ENCODE data around the gene GPHN. TPM values are rescaled to one million over a fixed set of nuclear protein-coding genes. Genes with fewer than 3 reads are reported as not detected.

GPHN gene
- total RNA-seq, 4 donors from 2014 or later: 14.8 to 20.8 (median 17.0) TPM

GRCh38 chr14:67221248-67221981, 713.5 kb downstream of the GPHN start:
- intact Hi-C loops (cut with DNase I; ENCODE audit: low total_unique reads): no loop called here
- TF ChIP-seq CTCF (IDR thresholded peaks at IDR 0.05) (no peak), POLR2A (IDR thresholded peaks at IDR 0.05) (no peak)
- H3K4me3 ChIP-seq (ENCODE audit: low read depth, poor library complexity, severe bottlenecking): no peak overlapping the region
- 86% methylated on average over 6 of the region's 6 CpGs for WGBS, 2 donors
- DNase-seq (ENCODE audit: low spot score in 2 of 2): no peak

- no peak for DNase-seq (ENCODE audit: low spot score in 2 of 2)
- WGBS, 2 donors: 89 to 93% methylated on average over 4 of the region's 4 CpGs
- TF ChIP-seq POLR2A (IDR thresholded peaks at IDR 0.05) (no peak), CTCF (IDR thresholded peaks at IDR 0.05) (no peak)
- no peak overlapping the region for H3K4me3 ChIP-seq (ENCODE audit: low read depth, poor library complexity, severe bottlenecking)
- intact Hi-C loops (cut with DNase I; ENCODE audit: low total_unique reads): no loop called here
Measured at GRCh38 chr14:67221982-67222328, 714.0 kb downstream of the GPHN start.

- no peak overlapping the region for H3K4me3 ChIP-seq (ENCODE audit: low read depth, poor library complexity, severe bottlenecking)
- DNase-seq (ENCODE audit: low spot score in 2 of 2): no peak
- 84 to 92% methylated on average over 4 of the region's 4 CpGs for WGBS, 2 donors
- no peak for TF ChIP-seq CTCF (IDR thresholded peaks at IDR 0.05)
- no peak for TF ChIP-seq POLR2A (IDR thresholded peaks at IDR 0.05)
- intact Hi-C loops (cut with DNase I; ENCODE audit: low total_unique reads): no loop called here
Measured at GRCh38 chr14:67225523-67225922, 717.6 kb downstream of the GPHN start.

GRCh38 chr14:67228325-67228984, 720.5 kb downstream of the GPHN start:
- no peak overlapping the region for H3K4me3 ChIP-seq (ENCODE audit: low read depth, poor library complexity, severe bottlenecking)
- intact Hi-C loops (cut with DNase I; ENCODE audit: low total_unique reads): no loop called here
- TF ChIP-seq POLR2A (IDR thresholded peaks at IDR 0.05) (no peak), CTCF (IDR thresholded peaks at IDR 0.05) (no peak)
- no peak for DNase-seq (ENCODE audit: low spot score in 2 of 2)
- 65 to 71% methylated on average over 3 of the region's 3 CpGs for WGBS, 2 donors

Other genes starting within 250 kb of the GPHN start
- not detected for gene CCDC196, start 21.8 kb upstream of the GPHN start, total RNA-seq